ENCODE results near the gene SMS.

SMS gene

GRCh38 chrX:21986596-21986995, 46.1 kb downstream of the SMS start:
- DNase-seq, result no peak

- peak; percentile 22 for DNase-seq
Measured at GRCh38 chrX:21989384-21989783, 48.9 kb downstream of the SMS start.

- DNase-seq, result no peak
Measured at GRCh38 chrX:21990832-21991231, 50.3 kb downstream of the SMS start.

- no peak for DNase-seq
Measured at GRCh38 chrX:21991504-21991903, 51.0 kb downstream of the SMS start.

- no peak for DNase-seq
Measured at GRCh38 chrX:21993265-21993664, 52.8 kb downstream of the SMS start.

- no peak for DNase-seq
Measured at GRCh38 chrX:21996872-21997455, 56.5 kb downstream of the SMS start.

- no peak for DNase-seq
Measured at GRCh38 chrX:21998037-21998436, 57.5 kb downstream of the SMS start.

GRCh38 chrX:22004866-22005265, 64.4 kb downstream of the SMS start:
- no peak for DNase-seq

GRCh38 chrX:22012051-22012450, 71.5 kb downstream of the SMS start:
- DNase-seq, result no peak

GRCh38 chrX:22012931-22013330, 72.4 kb downstream of the SMS start:
- no peak for DNase-seq

- no peak for DNase-seq
Measured at GRCh38 chrX:22015139-22015750, 74.7 kb downstream of the SMS start.

- DNase-seq, result no peak
Measured at GRCh38 chrX:22021751-22022324, 81.3 kb downstream of the SMS start.

- no peak for DNase-seq
Measured at GRCh38 chrX:22024577-22024976, 84.1 kb downstream of the SMS start.

GRCh38 chrX:22025751-22026150, 85.2 kb downstream of the SMS start:
- DNase-seq, result no peak

- DNase-seq, result no peak
Measured at GRCh38 chrX:22026731-22027130, 86.2 kb downstream of the SMS start.

- DNase-seq, result no peak
Measured at GRCh38 chrX:22032084-22032483, 91.6 kb downstream of the SMS start, which contains the start of gene PHEX. Gene PHEX, plus strand, starts transcription at chrX:22032325. Its CDS starts 681 bp downstream, at chrX:22033006.

GRCh38 chrX:22032506-22032905, 92.0 kb downstream of the SMS start:
- DNase-seq, result no peak

GRCh38 chrX:22033818-22034217, 93.3 kb downstream of the SMS start:
- DNase-seq, result no peak

GRCh38 chrX:22035236-22035635, 94.7 kb downstream of the SMS start:
- DNase-seq, result no peak

- no peak for DNase-seq
Measured at GRCh38 chrX:22037225-22037624, 96.7 kb downstream of the SMS start.

GRCh38 chrX:22037911-22038537, 97.5 kb downstream of the SMS start:
- DNase-seq, result no peak

- no peak for DNase-seq
Measured at GRCh38 chrX:22039541-22039940, 99.0 kb downstream of the SMS start.

GRCh38 chrX:22040184-22040583, 99.7 kb downstream of the SMS start:
- DNase-seq, result no peak

GRCh38 chrX:22041907-22042530, 101.5 kb downstream of the SMS start:
- DNase-seq, result no peak
